ENCODE data around the gene TUBGCP6. TPM values are rescaled to one million over a fixed set of nuclear protein-coding genes. Genes with fewer than 3 reads are reported as not detected.

Gene TUBGCP6
- total and polyA plus RNA-seq, 10 of the 15 experiments (the other 5 are each of a cell fraction or from before 2014, with no cell fraction given), result 0.74 to 41.4 (median 19.4) TPM

- TF ChIP-seq WRNIP1 (IDR thresholded peaks at IDR 0.05; ENCODE audit: borderline replicate concordance, low read depth, low read length) (no peak), FOS (IDR thresholded peaks at IDR 0.05; ENCODE audit: borderline replicate concordance, extremely low read depth, insufficient read length) (no peak), CBX5 (IDR thresholded peaks at IDR 0.05; ENCODE audit: low read depth) (no peak), HDGF (IDR thresholded peaks at IDR 0.05) (no peak), NBN (IDR thresholded peaks at IDR 0.05) (no peak), RB1 (IDR thresholded peaks at IDR 0.05; ENCODE audit: borderline replicate concordance) (peak; percentile 70; the same call in 1 of the 2 replicates), IRF5 (IDR thresholded peaks at IDR 0.05; ENCODE audit: borderline replicate concordance) (no peak), IRF3 (IDR thresholded peaks at IDR 0.05) (no peak), CEBPB (IDR thresholded peaks at IDR 0.05; ENCODE audit: borderline replicate concordance in 1 of 2, low read depth in 2 of 2, low read length in 2 of 2) (no peak), CREB1 (IDR thresholded peaks at IDR 0.05; ENCODE audit: low read depth) (no peak), BMI1 (IDR thresholded peaks at IDR 0.05; ENCODE audit: borderline replicate concordance) (no peak), POU2F2 (IDR thresholded peaks at IDR 0.05; ENCODE audit: borderline replicate concordance, low read depth, low read length) (no peak), SPI1 (IDR thresholded peaks at IDR 0.05; ENCODE audit: borderline replicate concordance, insufficient read depth, low read depth, low read length) (no peak), CHD1 (IDR thresholded peaks at IDR 0.05; ENCODE audit: low read depth, low read length) (no peak), STAT3 (IDR thresholded peaks at IDR 0.05; ENCODE audit: low read depth, low read length) (no peak), ZNF384 (IDR thresholded peaks at IDR 0.05; ENCODE audit: borderline replicate concordance, low read depth, low read length) (no peak), RBBP5 (conservative IDR thresholded peaks at IDR 0.05) (no peak), POLR2AphosphoS2 (IDR thresholded peaks at IDR 0.05; ENCODE audit: low read depth, low read length) (no peak), SMC3 (IDR thresholded peaks at IDR 0.05; ENCODE audit: borderline replicate concordance, low read length) (peak; percentile 92), LARP7 (IDR thresholded peaks at IDR 0.05) (no peak), EP300 (IDR thresholded peaks at IDR 0.05; ENCODE audit: borderline replicate concordance in 1 of 2, control insufficient read depth in 1 of 2, low read depth in 2 of 2, low read length in 2 of 2) (no peak), CREM (IDR thresholded peaks at IDR 0.05; ENCODE audit: low read depth) (no peak), POLR2AphosphoS5 (IDR thresholded peaks at IDR 0.05; ENCODE audit: low read length) (no peak), PML (IDR thresholded peaks at IDR 0.05; ENCODE audit: low read length) (no peak), HDAC6 (IDR thresholded peaks at IDR 0.05; ENCODE audit: unreplicated experiment) (no peak), POLR2A (IDR thresholded peaks at IDR 0.05; ENCODE audit: low read depth, low read length) (0 out of 2 replicates have a peak, but pooled peaks have one; percentile 12)
- TF ChIP-seq, protein P1, sequence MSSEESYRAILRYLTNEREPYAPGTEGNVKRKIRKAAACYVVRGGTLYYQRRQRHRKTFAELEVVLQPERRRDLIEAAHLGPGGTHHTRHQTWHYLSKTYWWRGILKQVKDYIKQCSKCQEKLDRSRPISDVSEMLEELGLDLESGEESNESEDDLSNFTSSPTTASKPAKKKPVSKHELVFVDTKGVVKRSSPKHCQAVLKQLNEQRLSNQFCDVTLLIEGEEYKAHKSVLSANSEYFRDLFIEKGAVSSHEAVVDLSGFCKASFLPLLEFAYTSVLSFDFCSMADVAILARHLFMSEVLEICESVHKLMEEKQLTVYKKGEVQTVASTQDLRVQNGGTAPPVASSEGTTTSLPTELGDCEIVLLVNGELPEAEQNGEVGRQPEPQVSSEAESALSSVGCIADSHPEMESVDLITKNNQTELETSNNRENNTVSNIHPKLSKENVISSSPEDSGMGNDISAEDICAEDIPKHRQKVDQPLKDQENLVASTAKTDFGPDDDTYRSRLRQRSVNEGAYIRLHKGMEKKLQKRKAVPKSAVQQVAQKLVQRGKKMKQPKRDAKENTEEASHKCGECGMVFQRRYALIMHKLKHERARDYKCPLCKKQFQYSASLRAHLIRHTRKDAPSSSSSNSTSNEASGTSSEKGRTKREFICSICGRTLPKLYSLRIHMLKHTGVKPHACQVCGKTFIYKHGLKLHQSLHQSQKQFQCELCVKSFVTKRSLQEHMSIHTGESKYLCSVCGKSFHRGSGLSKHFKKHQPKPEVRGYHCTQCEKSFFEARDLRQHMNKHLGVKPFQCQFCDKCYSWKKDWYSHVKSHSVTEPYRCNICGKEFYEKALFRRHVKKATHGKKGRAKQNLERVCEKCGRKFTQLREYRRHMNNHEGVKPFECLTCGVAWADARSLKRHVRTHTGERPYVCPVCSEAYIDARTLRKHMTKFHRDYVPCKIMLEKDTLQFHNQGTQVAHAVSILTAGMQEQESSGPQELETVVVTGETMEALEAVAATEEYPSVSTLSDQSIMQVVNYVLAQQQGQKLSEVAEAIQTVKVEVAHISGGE (CRISPR knock-in tag; IDR thresholded peaks at IDR 0.05), result no peak
These were observed 34.9 kb downstream of the TUBGCP6 start (continued) for GRCh38 chr22:50209893-50210292.
